Measurements from ENCODE around the gene ELAVL3. TPM values are rescaled to one million over a fixed set of nuclear protein-coding genes. Genes with fewer than 3 reads are reported as not detected.

ELAVL3 gene
- total and polyA plus RNA-seq, 2 of the 8 experiments (the other 6 are each of a cell fraction or from before 2014, with no cell fraction given): 0.80 to 1.0 TPM

DNA sequence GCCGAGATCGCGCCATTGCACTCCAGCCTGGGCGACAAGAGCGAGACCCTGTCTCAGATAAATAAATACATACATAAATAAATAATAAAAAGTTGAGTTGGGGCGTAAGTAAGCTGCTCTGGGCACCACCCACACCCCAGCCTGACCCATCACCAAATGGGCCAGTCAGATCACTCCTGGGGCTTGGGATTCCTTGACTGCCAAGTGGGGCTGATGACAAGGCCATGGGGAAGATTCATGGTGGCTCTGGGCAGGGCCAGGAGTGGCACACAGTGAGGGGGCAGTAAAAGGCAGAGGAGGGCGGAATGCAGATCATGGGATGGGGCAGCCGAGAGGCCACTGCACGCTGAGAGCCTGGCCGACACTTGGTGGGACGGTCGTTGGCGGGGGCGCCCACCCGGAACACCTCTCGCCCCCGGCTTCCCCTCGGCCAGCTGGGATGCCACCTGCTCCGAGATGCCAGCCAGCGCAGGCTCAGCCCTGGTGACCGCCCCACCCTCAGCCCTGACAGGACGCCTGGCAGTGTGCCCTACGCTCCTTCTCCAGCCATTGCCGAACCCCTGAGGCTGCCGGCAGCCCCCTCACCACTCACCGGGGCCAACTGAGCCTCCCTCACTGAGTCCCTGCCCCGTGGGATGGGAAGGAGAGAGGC lies 13.9 kb upstream of the ELAVL3 start:
- WGBS, 2 experiments (ENCODE audit: extremely low coverage in 1 of 2, insufficient coverage in 1 of 2, insufficient read length in 1 of 2, insufficient replicate concordance in 2 of 2, low coverage in 1 of 2, low lambda C conversion rate in 2 of 2, missing lambda C conversion rate in 1 of 2): 93% methylated on average over 23 of the region's 27 CpGs; no CpG with 5 or more reads in 1 of the 2 experiments
- TF ChIP-seq SP1 (IDR thresholded peaks at IDR 0.05; ENCODE audit: low read depth, low read length): no peak
- no peak for TF ChIP-seq EGR1 (IDR thresholded peaks at IDR 0.05; ENCODE audit: borderline replicate concordance, low read depth, low read length)
- TF ChIP-seq TAF1 (IDR thresholded peaks at IDR 0.05; ENCODE audit: low read depth, low read length): no peak
- TF ChIP-seq RBBP5 (IDR thresholded peaks at IDR 0.05; ENCODE audit: borderline replicate concordance, low read depth, low read length): no peak
- TF ChIP-seq, protein P1, sequence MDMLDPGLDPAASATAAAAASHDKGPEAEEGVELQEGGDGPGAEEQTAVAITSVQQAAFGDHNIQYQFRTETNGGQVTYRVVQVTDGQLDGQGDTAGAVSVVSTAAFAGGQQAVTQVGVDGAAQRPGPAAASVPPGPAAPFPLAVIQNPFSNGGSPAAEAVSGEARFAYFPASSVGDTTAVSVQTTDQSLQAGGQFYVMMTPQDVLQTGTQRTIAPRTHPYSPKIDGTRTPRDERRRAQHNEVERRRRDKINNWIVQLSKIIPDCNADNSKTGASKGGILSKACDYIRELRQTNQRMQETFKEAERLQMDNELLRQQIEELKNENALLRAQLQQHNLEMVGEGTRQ (IDR thresholded peaks at IDR 0.05; ENCODE audit: low read length): no peak
- no peak for TF ChIP-seq POLR2AphosphoS5 (IDR thresholded peaks at IDR 0.05; ENCODE audit: low read depth, low read length)
- no peak overlapping the region for H4K91ac ChIP-seq (replicated peaks; ENCODE audit: insufficient read length, low read length)
- no peak overlapping the region for H3K23ac ChIP-seq (ENCODE audit: insufficient read length)
- no peak overlapping the region for H3K4ac ChIP-seq (replicated peaks; ENCODE audit: insufficient read length, low read depth, low read length)
- H3K56ac ChIP-seq (replicated peaks; ENCODE audit: insufficient read length, low read depth, low read length): no peak overlapping the region
- H3K23me2 ChIP-seq (ENCODE audit: low read depth, low read length): no peaks in the 10 kb centered on the region
- no peak overlapping the region for H2BK5ac ChIP-seq (ENCODE audit: low read depth, low read length)
- H3K36me3 ChIP-seq (ENCODE audit: control insufficient read depth in 2 of 4, insufficient read depth in 4 of 4, low read length in 3 of 4): peaks cover 0 to 3% (median 0%) of the 10 kb centered on the region in 4 experiments; a peak in 2 of 8 replicates
- DNase-seq (ENCODE audit: low read depth in 1 of 2, low spot score in 2 of 2) (no peak), FAIRE-seq (no peak)
- H4K5ac ChIP-seq (ENCODE audit: insufficient read length, low read depth, low read length): no peak overlapping the region
- H2AFZ ChIP-seq (ENCODE audit: low read length): no peak overlapping the region
- no peaks in the 10 kb centered on the region for H3K79me1 ChIP-seq (ENCODE audit: low read depth, low read length)
- no peaks in the 10 kb centered on the region for H3K27me3 ChIP-seq (replicated peaks in 1 of 4; ENCODE audit: control insufficient read depth in 3 of 4, extremely low read depth in 1 of 4, insufficient read depth in 3 of 4, low read length in 3 of 4)
- no peak overlapping the region for H3K27ac ChIP-seq (ENCODE audit: low read depth, low read length)
- no peak overlapping the region for H2BK12ac ChIP-seq (ENCODE audit: low read depth, low read length)
- no peaks in the 10 kb centered on the region for H3K79me2 ChIP-seq (ENCODE audit: control insufficient read depth in 1 of 2, insufficient read depth in 2 of 2, low read length in 2 of 2)
- POLR2A ChIA-PET (ENCODE audit: partially characterized antibody): no interaction called here
- CTCF ChIA-PET (ENCODE audit: partially characterized antibody): interaction anchor here (0.7 to 4.7 kb wide), 7 partner anchors 10 to 127 kb away, joined by 3 to 37 read pairs (median 3); no protein-coding TSS in a partner anchor
- H2AK5ac ChIP-seq (ENCODE audit: low read depth, low read length): no peak overlapping the region
- H3K4me2 ChIP-seq (ENCODE audit: insufficient read depth in 1 of 2, low read depth in 2 of 2, low read length in 2 of 2): no peak overlapping the region
- H3K4me1 ChIP-seq (replicated peaks in 1 of 4; ENCODE audit: control insufficient read depth in 3 of 4, insufficient read depth in 4 of 4, low read length in 3 of 4): no peaks in the 10 kb centered on the region; a peak in 1 of 7 replicates
- no peak overlapping the region for H2BK20ac ChIP-seq (ENCODE audit: low read length)
- no peak overlapping the region for H2BK120ac ChIP-seq (replicated peaks; ENCODE audit: low read depth, low read length)
- no peak overlapping the region for H2BK15ac ChIP-seq (ENCODE audit: low read length)
- H4K20me1 ChIP-seq (replicated peaks in 1 of 2; ENCODE audit: control insufficient read depth in 1 of 2, insufficient read depth in 2 of 2, low read length in 2 of 2): peaks cover 1 to 5% of the 10 kb centered on the region in 2 experiments
- H3K18ac ChIP-seq (ENCODE audit: extremely low read depth, low read length): no peak overlapping the region
- no peak overlapping the region for H3K14ac ChIP-seq (ENCODE audit: insufficient read length)
- no peak overlapping the region for H3K4me3 ChIP-seq (ENCODE audit: extremely low read depth in 1 of 4, insufficient read depth in 2 of 4, low read depth in 3 of 4, low read length in 4 of 4)
- no peak overlapping the region for H4K8ac ChIP-seq (ENCODE audit: extremely low read depth, insufficient read depth, low read length)
- H3K9ac ChIP-seq (replicated peaks in 1 of 4; ENCODE audit: extremely low read depth in 1 of 4, low read depth in 3 of 4, low read length in 3 of 4): no peak overlapping the region
- H3K9me3 ChIP-seq (ENCODE audit: insufficient read depth in 2 of 2, low read depth in 1 of 2, low read length in 1 of 2): no peaks in the 10 kb centered on the region
